BLaER1 treated with 17β-estradiol and CSF1 and Interleukin-3, amounts not matched to agents 10 nM and 100 nM (cell line): ENCODE results near the gene DNAJC6.

Experiments
- H3K27ac ChIP-seq, 11 experiments: shearing (Covaris generic); formaldehyde crosslinking; 2 replicates each; pipeline ENCODE4 v1.8.1; 2022
- H3K27me3 ChIP-seq, 11 experiments: shearing (Covaris generic); formaldehyde crosslinking; 2 replicates each; pipeline ENCODE4 v1.8.1; 2022
- H3K36me3 ChIP-seq, 11 experiments: shearing (Covaris generic); formaldehyde crosslinking; 2 replicates each; pipeline ENCODE4 v1.8.1; 2022
- H3K4me1 ChIP-seq, 10 experiments: shearing (Covaris generic); formaldehyde crosslinking; 2 replicates each; pipeline ENCODE4 v1.8.1; 2022
- H3K4me2 ChIP-seq, 11 experiments: shearing (Covaris generic); formaldehyde crosslinking; 2 replicates each; pipeline ENCODE4 v1.8.1; 2022
- H3K4me3 ChIP-seq, 10 experiments: shearing (Covaris generic); formaldehyde crosslinking; 2 replicates each; pipeline ENCODE4 v1.8.1; 2022
- H3K9ac ChIP-seq, 11 experiments: shearing (Covaris generic); formaldehyde crosslinking; 2 replicates each; pipeline ENCODE4 v1.8.1; 2022
- H3K9me3 ChIP-seq, 11 experiments: shearing (Covaris generic); formaldehyde crosslinking; replicated peaks in 1 of 11; 2 replicates each; pipeline ENCODE4 v1.8.1; 2022
- H4K20me1 ChIP-seq, 11 experiments: shearing (Covaris generic); formaldehyde crosslinking; 2 replicates each; pipeline ENCODE4 v1.8.1; 2022
- Cebpa-rat ChIP-seq, 11 experiments: shearing (Covaris generic); IDR thresholded peaks; 2 replicates each; pipeline ENCODE4 v1.8.1; 2022

DNAJC6 gene

GRCh38 chr1:65407877-65408276 lies 98.5 kb downstream of the DNAJC6 start:
- Histone ChIP-seq H3K4me1 (peaks cover 0 to 8% (median 0%) of the 10 kb centered on the region in 10 experiments; a peak in 2 of 20 replicates), H3K4me2 (no peak overlapping the region), H3K36me3 (no peaks in the 10 kb centered on the region), H3K27me3 (no peaks in the 10 kb centered on the region), H3K9me3 (no peaks in the 10 kb centered on the region), H4K20me1 (no peaks in the 10 kb centered on the region), H3K27ac (no peak overlapping the region), H3K9ac (no peak overlapping the region), H3K4me3 (no peak overlapping the region)
- TF ChIP-seq Cebpa-rat (IDR thresholded peaks at IDR 0.05), result no peak

DNA sequence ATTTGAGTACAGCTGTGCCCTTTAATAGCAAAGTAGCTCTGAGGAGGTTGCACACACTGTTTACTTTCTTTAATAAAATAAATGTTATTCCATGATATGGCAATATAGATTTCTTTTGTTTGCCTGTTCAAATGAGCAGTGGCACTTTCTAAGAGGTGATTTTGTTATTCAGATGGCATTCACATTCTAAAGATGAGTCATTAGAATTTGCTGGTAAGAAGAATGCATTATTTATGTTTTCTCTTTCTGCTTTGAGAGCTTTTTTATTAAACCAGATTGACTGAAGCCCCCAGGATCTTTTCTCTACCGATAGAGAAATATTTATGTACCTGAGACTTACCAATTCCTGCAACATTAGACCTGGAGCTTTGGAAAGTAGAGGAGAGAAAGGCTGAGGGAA lies 100.0 kb downstream of the DNAJC6 start:
- Histone ChIP-seq H3K9ac (no peak overlapping the region), H3K4me3 (no peak overlapping the region), H3K4me1 (peaks cover 0 to 8% (median 0%) of the 10 kb centered on the region in 10 experiments; a peak in 2 of 20 replicates), H3K9me3 (no peaks in the 10 kb centered on the region), H4K20me1 (no peaks in the 10 kb centered on the region), H3K36me3 (no peaks in the 10 kb centered on the region), H3K4me2 (peak overlapping the region in 1 of 11 experiments; percentile 13; a peak in 1 of 22 replicates), H3K27ac (no peak overlapping the region), H3K27me3 (no peaks in the 10 kb centered on the region)
- no peak for TF ChIP-seq Cebpa-rat (IDR thresholded peaks at IDR 0.05)

GRCh38 chr1:65409816-65410326 lies 100.5 kb downstream of the DNAJC6 start:
- peak overlapping the region in 2 of 11 experiments; percentile 13 to 17; a peak in 1 of 22 replicates for H3K4me2 ChIP-seq
- H3K9me3 ChIP-seq, result no peaks in the 10 kb centered on the region
- no peak overlapping the region for H3K4me3 ChIP-seq
- no peaks in the 10 kb centered on the region for H3K27me3 ChIP-seq
- H3K36me3 ChIP-seq, result no peaks in the 10 kb centered on the region
- peaks cover 0 to 8% (median 0%) of the 10 kb centered on the region in 10 experiments; a peak in 2 of 20 replicates for H3K4me1 ChIP-seq
- no peaks in the 10 kb centered on the region for H4K20me1 ChIP-seq
- TF ChIP-seq Cebpa-rat (IDR thresholded peaks at IDR 0.05), result no peak
- H3K27ac ChIP-seq, result no peak overlapping the region
- H3K9ac ChIP-seq, result no peak overlapping the region

GRCh38 chr1:65412256-65412983 lies 103.1 kb downstream of the DNAJC6 start:
- H3K36me3 ChIP-seq, result no peaks in the 10 kb centered on the region
- H3K9me3 ChIP-seq, result no peaks in the 10 kb centered on the region
- no peak for TF ChIP-seq Cebpa-rat (IDR thresholded peaks at IDR 0.05)

GRCh38 chr1:65412984-65413375 lies 103.6 kb downstream of the DNAJC6 start:
- peaks cover 0 to 13% (median 0%) of the 10 kb centered on the region in 10 experiments; a peak in 2 of 20 replicates for H3K4me1 ChIP-seq
- H3K36me3 ChIP-seq, result no peaks in the 10 kb centered on the region
- no peak overlapping the region for H3K27ac ChIP-seq
- H3K27me3 ChIP-seq, result no peaks in the 10 kb centered on the region
- H3K9me3 ChIP-seq, result no peaks in the 10 kb centered on the region
- no peak overlapping the region for H3K4me3 ChIP-seq
- TF ChIP-seq Cebpa-rat (IDR thresholded peaks at IDR 0.05), result no peak
- H3K9ac ChIP-seq, result no peak overlapping the region
- no peak overlapping the region for H3K4me2 ChIP-seq
- no peaks in the 10 kb centered on the region for H4K20me1 ChIP-seq

More at GRCh38 chr1:65412256-65412983, 103.1 kb downstream of the DNAJC6 start:
- Histone ChIP-seq H3K9ac (no peak overlapping the region), H3K4me2 (no peak overlapping the region), H3K4me3 (no peak overlapping the region), H4K20me1 (no peaks in the 10 kb centered on the region), H3K27ac (no peak overlapping the region), H3K27me3 (no peaks in the 10 kb centered on the region), H3K4me1 (peaks cover 0 to 8% (median 0%) of the 10 kb centered on the region in 10 experiments; a peak in 2 of 20 replicates)

DNA sequence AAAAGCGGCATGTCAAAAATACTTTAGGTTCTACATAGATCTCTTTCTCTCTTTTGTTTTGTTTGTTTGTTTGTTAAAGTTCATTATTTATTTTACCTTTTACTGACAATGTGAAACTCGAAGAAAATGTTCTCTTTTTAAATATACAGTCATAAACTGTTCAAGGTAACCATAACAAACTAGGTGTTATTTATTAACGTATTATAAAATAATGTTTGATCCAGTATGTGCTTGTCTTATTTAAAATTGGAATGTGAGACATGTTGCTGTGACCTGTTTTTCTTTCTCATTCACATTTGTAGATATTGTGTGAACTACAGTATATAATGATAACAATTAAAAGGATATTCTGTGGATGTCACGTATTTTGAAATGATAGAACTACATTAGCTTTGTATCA lies 105.2 kb downstream of the DNAJC6 start:
- no peak for TF ChIP-seq Cebpa-rat (IDR thresholded peaks at IDR 0.05)
- H3K4me3 ChIP-seq, result no peak overlapping the region
- H3K9me3 ChIP-seq, result no peaks in the 10 kb centered on the region
- no peak overlapping the region for H3K4me2 ChIP-seq
- peaks cover 5 to 15% (median 6%) of the 10 kb centered on the region in 10 experiments; a peak in 18 of 20 replicates for H3K4me1 ChIP-seq
- no peaks in the 10 kb centered on the region for H3K36me3 ChIP-seq
- no peak overlapping the region for H3K27ac ChIP-seq
- no peaks in the 10 kb centered on the region for H4K20me1 ChIP-seq
- no peaks in the 10 kb centered on the region for H3K27me3 ChIP-seq
- H3K9ac ChIP-seq, result no peak overlapping the region

GRCh38 chr1:65416767-65417166 lies 107.4 kb downstream of the DNAJC6 start:
- Histone ChIP-seq H3K4me1 (peaks cover 7 to 13% (median 9%) of the 10 kb centered on the region in 10 experiments; a peak in 18 of 20 replicates), H3K27ac (no peak overlapping the region)

GRCh38 chr1:65417729-65418128 lies 108.4 kb downstream of the DNAJC6 start:
- no peaks in the 10 kb centered on the region for H3K27me3 ChIP-seq
- TF ChIP-seq Cebpa-rat (IDR thresholded peaks at IDR 0.05), result no peak
- no peak overlapping the region for H3K4me2 ChIP-seq
- peaks cover 0 to 3% (median 0%) of the 10 kb centered on the region in 11 experiments; a peak in 3 of 22 replicates for H3K36me3 ChIP-seq
- H3K27ac ChIP-seq, result no peak overlapping the region
- peaks cover 0 to 10% (median 0%) of the 10 kb centered on the region in 11 experiments; a peak in 4 of 22 replicates for H4K20me1 ChIP-seq
- no peak overlapping the region for H3K4me3 ChIP-seq
- H3K4me1 ChIP-seq, result peaks cover 16 to 22% (median 19%) of the 10 kb centered on the region in 10 experiments
- no peaks in the 10 kb centered on the region for H3K9me3 ChIP-seq
- H3K9ac ChIP-seq, result no peak overlapping the region

More at GRCh38 chr1:65416767-65417166, 107.4 kb downstream of the DNAJC6 start:
- H4K20me1 ChIP-seq, result peaks cover 0 to under 1% (median 0%) of the 10 kb centered on the region in 11 experiments; a peak in 2 of 22 replicates
- H3K27me3 ChIP-seq, result no peaks in the 10 kb centered on the region
- H3K9ac ChIP-seq, result no peak overlapping the region
- TF ChIP-seq Cebpa-rat (IDR thresholded peaks at IDR 0.05), result no peak
- no peak overlapping the region for H3K4me3 ChIP-seq
- no peaks in the 10 kb centered on the region for H3K36me3 ChIP-seq
- H3K4me2 ChIP-seq, result no peak overlapping the region
- no peaks in the 10 kb centered on the region for H3K9me3 ChIP-seq

- Histone ChIP-seq H3K4me3 (no peak overlapping the region), H3K4me2 (peak overlapping the region in 7 of 11 experiments; percentile 83 to 91 (median 89); a peak in 7 of 22 replicates), H3K9ac (no peak overlapping the region)
These were observed 109.3 kb downstream of the DNAJC6 start for GRCh38 chr1:65418522-65419185.

More at GRCh38 chr1:65418522-65419185, 109.3 kb downstream of the DNAJC6 start:
- H3K9me3 ChIP-seq, result no peaks in the 10 kb centered on the region
- H3K27me3 ChIP-seq, result no peaks in the 10 kb centered on the region
- no peak overlapping the region for H3K27ac ChIP-seq
- no peak for TF ChIP-seq Cebpa-rat (IDR thresholded peaks at IDR 0.05)
- H4K20me1 ChIP-seq, result peaks cover 0 to 19% (median 0%) of the 10 kb centered on the region in 11 experiments; a peak in 5 of 22 replicates
- H3K4me1 ChIP-seq, result peaks cover 20 to 31% (median 23%) of the 10 kb centered on the region in 10 experiments
- H3K36me3 ChIP-seq, result peaks cover 0 to 7% (median 0%) of the 10 kb centered on the region in 11 experiments; a peak in 3 of 22 replicates
